SK-N-SH (cell line): ENCODE data around the gene CREB5.

ENCODE experiments used
- EP300 ChIP-seq, 2 experiments: IDR thresholded peaks; 2 replicates each; pipeline versions ENCODE4 v1.4.0 to v1.6.1; 2012; ENCODE audit warnings: borderline replicate concordance in 1 of 2, low read depth in 1 of 2, low read length in 1 of 2
- EZH2phosphoT487 ChIP-seq: fragments of 200-600 bp; sonication (generic); IDR thresholded peaks from 2 replicates; pipeline ENCODE4 v1.6.1; 2017; ENCODE audit warnings: low read depth, mixed run types, mild to moderate bottlenecking, antibody characterized with exemption, moderate library complexity, borderline replicate concordance
- FOXM1 ChIP-seq: IDR thresholded peaks from 2 replicates; pipeline ENCODE4 v1.4.0; 2012; ENCODE audit warnings: low read depth, mild to moderate bottlenecking
- POLR2AphosphoS5 ChIP-seq: IDR thresholded peaks from 2 replicates; pipeline ENCODE4 v1.6.1; 2012; ENCODE audit warnings: low read depth, low read length

DNA sequence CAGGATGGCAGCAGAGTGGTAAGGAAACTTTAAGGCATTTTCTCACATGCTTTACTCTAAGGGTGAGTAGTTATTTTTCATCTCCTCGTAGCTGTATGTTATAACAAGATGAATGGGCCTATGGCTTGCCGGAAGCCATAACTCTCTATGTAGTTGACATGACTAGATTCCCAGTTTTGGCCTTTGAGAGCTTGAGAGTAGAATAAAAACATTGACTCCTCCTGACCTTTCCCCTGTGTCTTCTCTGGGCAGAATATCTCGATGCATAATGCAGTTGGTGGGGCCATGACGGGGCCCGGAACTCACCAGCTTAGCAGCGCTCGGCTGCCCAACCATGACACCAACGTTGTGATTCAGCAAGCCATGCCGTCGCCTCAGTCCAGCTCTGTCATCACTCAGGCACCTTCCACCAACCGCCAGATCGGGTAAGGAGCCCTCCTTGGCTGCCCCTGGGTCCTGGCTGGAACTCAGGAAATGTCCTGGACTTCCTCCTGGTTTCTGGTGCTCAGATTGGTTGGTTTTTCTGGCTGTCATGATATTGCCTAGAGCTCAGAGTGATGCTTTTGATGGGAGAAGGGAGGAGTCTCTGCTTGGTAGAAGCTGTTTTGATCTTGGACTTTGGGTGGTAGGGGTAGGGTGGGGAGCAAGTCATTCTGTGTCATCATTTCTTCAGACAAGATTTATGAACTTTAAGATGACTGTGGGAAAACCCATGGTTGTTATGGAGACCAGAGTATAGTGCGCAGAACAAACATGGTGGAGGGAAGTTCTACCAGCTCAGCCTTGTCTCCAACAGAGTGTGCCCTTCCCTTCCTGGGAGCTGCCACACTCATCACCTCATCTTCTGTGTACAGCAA, 158.0 kb downstream of the CREB5 start:
- TF ChIP-seq FOXM1, result no peak
- TF ChIP-seq EP300 (IDR thresholded peaks at IDR 0.05; ENCODE audit: borderline replicate concordance in 1 of 2, low read depth in 1 of 2, low read length in 1 of 2), result no peak
- TF ChIP-seq POLR2AphosphoS5, result no peak
- no peak for TF ChIP-seq EZH2phosphoT487
